NCI-H69 (cell line): ENCODE results near the gene SH3PXD2A.
A peak's percentile ranks its signal among the peaks of the same experiment; 100 is the strongest.

Experiments used
- DNase-seq: peaks from one replicate; lab custom pipeline; 2025; lab: John Stamatoyannopoulos, UW

Gene SH3PXD2A

GRCh38 chr10:103812432-103812831, 42.9 kb downstream of the SH3PXD2A start:
- DNase-seq, result peak; percentile 38

- DNase-seq, result no peak
These were observed 43.4 kb downstream of the SH3PXD2A start for GRCh38 chr10:103812004-103812403.

GRCh38 chr10:103811463-103811862, 43.9 kb downstream of the SH3PXD2A start:
- DNase-seq, result no peak

- DNase-seq, result peak; percentile 47
These were observed 46.6 kb downstream of the SH3PXD2A start for GRCh38 chr10:103808780-103809179.

GRCh38 chr10:103807996-103808395, 47.4 kb downstream of the SH3PXD2A start:
- no peak for DNase-seq

- no peak for DNase-seq
These were observed 48.8 kb downstream of the SH3PXD2A start for GRCh38 chr10:103806395-103807187.

- no peak for DNase-seq
These were observed 49.6 kb downstream of the SH3PXD2A start for GRCh38 chr10:103805781-103806180.

GRCh38 chr10:103804871-103805270, 50.5 kb downstream of the SH3PXD2A start:
- DNase-seq, result peak; percentile 90

- DNase-seq, result no peak
These were observed 51.4 kb downstream of the SH3PXD2A start for GRCh38 chr10:103803941-103804340.

GRCh38 chr10:103802637-103803353, 52.6 kb downstream of the SH3PXD2A start:
- no peak for DNase-seq

GRCh38 chr10:103802081-103802480, 53.3 kb downstream of the SH3PXD2A start:
- no peak for DNase-seq

- DNase-seq, result peak; percentile 80
These were observed 54.4 kb downstream of the SH3PXD2A start for GRCh38 chr10:103800789-103801540.

- no peak for DNase-seq
These were observed 55.3 kb downstream of the SH3PXD2A start for GRCh38 chr10:103800089-103800488.

- DNase-seq, result no peak
These were observed 56.0 kb downstream of the SH3PXD2A start for GRCh38 chr10:103799341-103799740.

GRCh38 chr10:103798511-103798910, 56.9 kb downstream of the SH3PXD2A start:
- DNase-seq, result no peak

- no peak for DNase-seq
These were observed 57.5 kb downstream of the SH3PXD2A start for GRCh38 chr10:103797857-103798256.

- DNase-seq, result no peak
These were observed 59.6 kb downstream of the SH3PXD2A start for GRCh38 chr10:103795634-103796270.

GRCh38 chr10:103794996-103795395, 60.4 kb downstream of the SH3PXD2A start:
- DNase-seq, result no peak

GRCh38 chr10:103793920-103794883, 61.2 kb downstream of the SH3PXD2A start:
- DNase-seq, result peak; percentile 93

- DNase-seq, result peak; percentile 54
These were observed 61.9 kb downstream of the SH3PXD2A start for GRCh38 chr10:103793429-103793828.

- DNase-seq, result no peak
These were observed 62.8 kb downstream of the SH3PXD2A start for GRCh38 chr10:103792547-103792946.
